Mucosa of stomach (tissue), 1 donor: ENCODE measurements around the gene GORASP2.
"Not testable (repeated sequence)": the region's sequence is repeated elsewhere in the genome, so short reads cannot be mapped to it uniquely, and the experiment has no call there.

Experiments used
- H3K27me3 ChIP-seq: one replicate; pipeline ENCODE4 v1.7.0; 2013; ENCODE audit warnings: mild to moderate bottlenecking, low read length; ENCODE audit not compliant: control insufficient read depth, insufficient read depth
- H3K36me3 ChIP-seq: one replicate; pipeline ENCODE4 v1.7.0; 2013; ENCODE audit warnings: low read length; ENCODE audit not compliant: control insufficient read depth, insufficient read depth
- H3K4me1 ChIP-seq: one replicate; pipeline ENCODE4 v1.7.0; 2013; ENCODE audit warnings: mild to moderate bottlenecking, low read length; ENCODE audit not compliant: control insufficient read depth, insufficient read depth
- H3K4me3 ChIP-seq: one replicate; pipeline ENCODE4 v1.7.0; 2013; ENCODE audit warnings: low read length
- H3K9ac ChIP-seq: one replicate; pipeline ENCODE4 v1.7.0; 2013; ENCODE audit warnings: mild to moderate bottlenecking, low read length, moderate library complexity
- H3K9me3 ChIP-seq: one replicate; pipeline ENCODE4 v1.7.0; 2013; ENCODE audit warnings: mild to moderate bottlenecking, low read length, moderate library complexity; ENCODE audit not compliant: control insufficient read depth
- donor health status: Pancreatic carcinoma.

GORASP2 gene

GRCh38 chr2:170897108-170897507 is 31.9 kb upstream of the GORASP2 start:
- Histone ChIP-seq H3K4me3 (no peak overlapping the region), H3K9ac (no peak overlapping the region), H3K27me3 (no peaks in the 10 kb centered on the region)

GRCh38 chr2:170905864-170906263 is 23.2 kb upstream of the GORASP2 start:
- Histone ChIP-seq H3K9ac (no peak overlapping the region), H3K4me1 (no peaks in the 10 kb centered on the region), H3K4me3 (no peak overlapping the region), H3K9me3 (no peaks in the 10 kb centered on the region), H3K36me3 (no peaks in the 10 kb centered on the region), H3K27me3 (no peaks in the 10 kb centered on the region)

More at GRCh38 chr2:170897108-170897507, 31.9 kb upstream of the GORASP2 start:
- Histone ChIP-seq H3K4me1 (no peaks in the 10 kb centered on the region), H3K36me3 (no peaks in the 10 kb centered on the region), H3K9me3 (no peaks in the 10 kb centered on the region)

GRCh38 chr2:170911314-170911889 is 17.7 kb upstream of the GORASP2 start:
- Histone ChIP-seq H3K9me3 (no peaks in the 10 kb centered on the region), H3K4me3 (no peak overlapping the region), H3K4me1 (no peaks in the 10 kb centered on the region), H3K36me3 (no peaks in the 10 kb centered on the region), H3K27me3 (no peaks in the 10 kb centered on the region), H3K9ac (no peak overlapping the region)

GRCh38 chr2:170914994-170915666 is 13.9 kb upstream of the GORASP2 start:
- H3K9me3 ChIP-seq, H3K9ac ChIP-seq, H3K36me3 ChIP-seq, H3K4me3 ChIP-seq, H3K27me3 ChIP-seq, H3K4me1 ChIP-seq: not testable (repeated sequence)

DNA sequence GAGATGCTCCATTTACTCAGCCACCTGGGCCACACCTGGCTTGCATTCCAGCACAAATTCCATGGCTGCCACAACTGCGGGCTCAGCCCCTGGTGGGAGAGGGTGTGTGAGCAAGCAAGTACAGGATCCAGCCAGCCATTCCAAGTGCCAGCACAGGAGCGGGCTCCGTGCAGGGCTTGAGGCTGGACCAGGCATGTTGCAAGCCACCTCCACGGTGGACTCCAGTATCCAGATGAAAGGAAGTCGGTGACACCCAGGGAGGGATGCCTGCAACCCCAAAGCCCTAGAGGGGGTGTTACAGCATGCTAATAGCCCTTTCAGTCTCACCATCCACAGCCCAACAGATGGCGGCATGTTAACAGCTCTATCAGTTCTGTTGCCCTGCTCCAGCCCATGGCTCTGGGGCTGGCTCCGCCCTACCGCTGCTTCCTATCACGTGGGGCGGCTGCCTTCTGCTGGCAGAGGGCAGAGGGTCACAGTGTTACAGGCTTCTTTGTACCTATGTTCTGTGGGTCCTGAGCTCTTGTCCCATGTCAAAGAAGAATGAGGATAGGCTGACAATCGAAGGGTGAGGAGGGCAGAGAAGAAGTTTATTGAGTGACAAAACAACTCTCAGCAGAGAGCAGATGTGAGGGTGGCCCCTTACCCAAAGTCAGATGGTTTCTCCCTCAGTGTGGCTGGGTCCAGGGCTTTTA is 11.7 kb upstream of the GORASP2 start:
- Histone ChIP-seq H3K9me3 (peaks cover 4% of the 10 kb centered on the region), H3K36me3 (no peaks in the 10 kb centered on the region)

GRCh38 chr2:170917957-170918356 is 11.1 kb upstream of the GORASP2 start:
- Histone ChIP-seq H3K9me3 (peaks cover 4% of the 10 kb centered on the region), H3K36me3 (no peaks in the 10 kb centered on the region)

More for the DNA sequence above, 11.7 kb upstream of the GORASP2 start:
- Histone ChIP-seq H3K4me3 (no peak overlapping the region), H3K27me3 (no peaks in the 10 kb centered on the region), H3K9ac (no peak overlapping the region), H3K4me1 (no peaks in the 10 kb centered on the region)

DNA sequence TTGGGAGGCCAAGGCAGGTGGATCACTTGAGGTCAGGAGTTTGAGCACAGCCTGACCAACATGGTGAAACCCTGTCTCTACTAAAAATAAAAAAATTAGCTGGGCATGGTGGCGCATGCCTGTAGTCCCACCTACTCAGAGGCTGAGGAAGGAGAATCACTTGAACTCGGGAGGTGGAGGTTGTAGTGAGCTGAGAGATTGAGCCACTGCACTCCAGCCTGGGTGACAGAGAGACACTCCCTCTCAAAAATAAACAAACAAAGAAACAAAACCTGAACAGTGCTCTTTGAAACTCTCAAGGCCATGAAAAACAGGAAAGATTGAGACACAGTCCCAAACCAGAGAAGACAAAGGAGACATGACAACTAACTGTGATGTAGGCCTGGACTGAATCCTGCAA is 7.2 kb upstream of the GORASP2 start:
- not testable (repeated sequence) for H3K9me3 ChIP-seq, H3K4me1 ChIP-seq, H3K9ac ChIP-seq, H3K4me3 ChIP-seq, H3K27me3 ChIP-seq, H3K36me3 ChIP-seq

More at GRCh38 chr2:170917957-170918356, 11.1 kb upstream of the GORASP2 start:
- H3K4me3 ChIP-seq, result no peak overlapping the region
- no peaks in the 10 kb centered on the region for H3K4me1 ChIP-seq
- no peaks in the 10 kb centered on the region for H3K27me3 ChIP-seq
- no peak overlapping the region for H3K9ac ChIP-seq

DNA sequence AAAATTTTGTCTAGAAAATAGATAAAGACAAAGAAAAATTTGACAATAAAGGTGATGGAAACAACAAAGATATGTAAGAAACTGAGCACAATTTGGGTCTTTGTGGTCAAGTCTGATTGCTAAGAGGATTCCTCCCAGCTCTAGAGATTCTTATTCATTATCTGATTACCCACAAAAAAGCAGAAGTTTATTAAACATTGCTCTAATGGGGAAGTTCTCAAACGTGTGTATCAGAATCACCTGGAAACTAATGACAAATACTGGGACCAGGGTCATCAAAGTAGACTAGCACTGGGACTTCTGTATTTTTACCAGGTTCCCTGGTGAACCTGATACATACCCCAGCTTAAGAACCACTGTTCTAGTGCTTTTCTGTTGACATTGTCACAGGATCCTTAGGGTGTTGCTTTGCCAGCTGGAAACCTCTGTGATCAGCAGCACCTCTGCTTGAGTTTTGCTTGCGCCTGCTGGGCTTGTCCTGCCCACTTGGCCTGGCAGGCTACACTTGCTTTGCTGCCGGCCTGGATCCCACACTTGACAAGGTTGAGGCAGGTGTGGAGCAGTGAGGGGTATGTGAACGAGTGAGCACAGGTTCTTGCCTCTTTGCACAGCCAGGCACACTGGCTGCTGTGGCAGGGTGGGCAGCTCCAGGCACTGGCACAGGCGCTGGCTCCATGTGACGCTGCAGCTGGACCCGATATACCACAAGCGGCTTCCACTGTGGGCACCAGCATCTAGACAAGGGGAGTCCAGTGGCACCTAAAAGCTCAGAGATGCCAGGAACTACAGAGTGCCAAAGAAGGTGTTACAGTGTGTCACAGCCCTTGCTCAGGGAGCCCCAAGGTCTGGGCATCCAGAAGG is 6.2 kb upstream of the GORASP2 start:
- Histone ChIP-seq H3K9me3 (peaks cover 3% of the 10 kb centered on the region), H3K4me3 (no peak overlapping the region), H3K36me3 (no peaks in the 10 kb centered on the region), H3K27me3 (no peaks in the 10 kb centered on the region), H3K9ac (no peak overlapping the region), H3K4me1 (no peaks in the 10 kb centered on the region)

DNA sequence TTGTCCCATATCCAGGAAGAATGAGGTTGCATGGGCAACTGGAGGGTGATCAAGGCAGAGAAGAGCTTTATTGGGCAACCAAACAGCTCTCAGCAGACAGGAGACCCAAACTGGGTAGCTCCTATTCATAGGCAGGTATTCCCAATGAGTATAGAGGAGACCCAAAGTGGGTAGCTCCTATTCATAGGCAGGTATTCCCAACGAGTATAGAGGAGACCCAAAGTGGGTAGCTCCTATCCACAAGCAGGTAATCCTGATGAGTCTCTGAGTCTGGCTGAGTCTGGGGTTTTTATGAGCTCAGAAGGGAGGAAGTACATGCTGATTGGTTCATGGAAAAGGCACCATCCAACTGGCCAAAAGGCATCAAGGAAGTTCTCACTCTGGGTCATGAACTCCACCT is 5.3 kb upstream of the GORASP2 start:
- Histone ChIP-seq H3K36me3 (no peaks in the 10 kb centered on the region), H3K4me3 (no peak overlapping the region), H3K27me3 (no peaks in the 10 kb centered on the region), H3K9me3 (no peaks in the 10 kb centered on the region), H3K4me1 (no peaks in the 10 kb centered on the region), H3K9ac (no peak overlapping the region)

DNA sequence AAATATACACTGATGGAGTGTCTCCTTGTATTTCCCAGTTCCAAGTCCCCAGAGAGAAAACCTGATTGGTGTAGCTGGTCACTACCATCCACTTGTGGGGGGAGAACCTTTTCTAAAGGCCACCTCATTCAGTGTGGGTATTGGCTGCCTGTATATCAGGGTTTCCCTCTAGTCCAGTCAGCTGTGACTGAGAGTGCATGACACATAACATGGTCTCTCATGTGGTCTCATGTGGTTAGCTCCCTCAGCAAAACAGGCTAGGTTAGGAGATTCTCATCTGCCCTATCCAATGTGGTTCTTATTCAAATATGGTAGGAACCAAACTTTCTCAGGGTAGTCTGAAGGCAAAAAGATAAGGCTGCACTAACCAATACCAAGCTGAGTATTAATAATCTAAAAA is 4.1 kb upstream of the GORASP2 start:
- no peaks in the 10 kb centered on the region for H3K9me3 ChIP-seq
- no peaks in the 10 kb centered on the region for H3K4me1 ChIP-seq
- no peak overlapping the region for H3K4me3 ChIP-seq
- H3K36me3 ChIP-seq, result no peaks in the 10 kb centered on the region
- H3K9ac ChIP-seq, result no peak overlapping the region
- no peaks in the 10 kb centered on the region for H3K27me3 ChIP-seq

DNA sequence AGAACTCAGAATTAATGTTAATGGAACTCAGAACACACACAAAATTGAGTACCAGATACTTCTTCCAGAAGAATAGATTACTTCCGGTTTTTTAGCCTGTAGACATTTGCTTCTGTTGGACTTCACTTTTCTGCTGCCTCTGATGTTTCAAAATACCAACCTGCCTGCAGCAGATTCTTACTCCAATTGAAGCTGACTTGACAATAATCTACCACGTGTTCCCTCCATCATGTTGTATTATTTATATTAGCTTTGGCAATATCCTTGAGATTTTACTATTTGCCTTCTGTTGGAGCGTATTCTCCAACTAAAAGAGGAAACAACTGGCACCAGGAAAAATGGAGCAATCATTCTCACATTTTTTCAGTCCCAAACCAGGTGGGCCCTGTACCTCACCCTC is 3.1 kb upstream of the GORASP2 start:
- H3K4me3 ChIP-seq, result no peak overlapping the region
- no peak overlapping the region for H3K9ac ChIP-seq
- no peaks in the 10 kb centered on the region for H3K4me1 ChIP-seq
- no peaks in the 10 kb centered on the region for H3K9me3 ChIP-seq
- H3K36me3 ChIP-seq, result no peaks in the 10 kb centered on the region
- no peaks in the 10 kb centered on the region for H3K27me3 ChIP-seq
